Heart left ventricle (tissue), 13 donors: Measurements from ENCODE around the gene SDHB.

Experiments
- POLR2A ChIP-seq, 2 donors: fragments of 450-650 bp; IDR thresholded peaks; one replicate each; pipeline ENCODE4 v1.6.1; 2017; ENCODE audit warnings: antibody characterized with exemption in 2 of 2, mild to moderate bottlenecking in 2 of 2, moderate library complexity in 2 of 2
- TF ChIP-seq, protein P1 (sequence below), 12 donors: fragments of 200-600 bp; sonication (generic) in 4 of 12; IDR thresholded peaks; one replicate each; pipeline versions ENCODE4 v1.5.0 to v1.8.0; 2018 to 2022; ENCODE audit warnings: antibody characterized with exemption in 12 of 12, mild to moderate bottlenecking in 5 of 12
- donor health status: ischemic (EF 13 %, LVEDD 7.1; RV severe dilation, severe dysfunction).
- donor health status: DM: no; HTN: yes; CAD: no.
- donor health status: DM: no; HTN: no; CAD: no.
- donor health status: ischemic (EF 25% LVEDD 6.9; RV normal size, moderate dysfunction).
- donor health status: ischemic (EF 25% LVEDD 5.7; RV mildly dilated, moderate dysfunction).
- donor health status: ischemic (EF 35%, LVEDD 5.7; RV mildly dilated, moderate dysfunction).
- donor health status: nonischemic (EF 11% LVEDD 7.7; RV severe dilation, severe dysfunction).
- donor health status: DM: yes; HTN: yes; CAD: no.
- donor health status: PGD.
- donor health status: ischemic (EF 29% LVEDD 5.4; RV normal size, mild dysfunction).
- donor health status: nonischemic (EF 23%, LVEDD 6.1; RV moderate dilation, normal function).

DNA sequence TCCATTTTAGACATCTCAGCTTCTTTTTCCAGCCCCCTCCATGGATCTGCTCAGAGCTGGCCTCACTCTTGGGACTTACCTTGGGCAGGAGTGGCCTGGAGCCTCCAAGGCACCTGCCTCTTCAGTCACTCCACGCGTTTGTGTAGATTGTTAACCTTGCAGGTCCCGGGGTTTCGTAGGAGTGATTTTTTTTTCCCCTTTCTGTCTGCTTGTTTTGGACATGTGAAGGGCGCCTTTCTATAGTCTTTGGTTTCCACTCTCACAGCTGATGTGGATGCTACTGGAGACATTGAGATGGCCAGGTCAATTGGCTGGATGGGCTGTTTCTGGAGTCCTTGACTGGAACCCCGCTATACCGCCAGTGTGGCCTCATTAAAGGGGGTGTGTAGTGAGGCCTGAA, 2.0 kb upstream of the SDHB start:
- TF ChIP-seq, protein P1, sequence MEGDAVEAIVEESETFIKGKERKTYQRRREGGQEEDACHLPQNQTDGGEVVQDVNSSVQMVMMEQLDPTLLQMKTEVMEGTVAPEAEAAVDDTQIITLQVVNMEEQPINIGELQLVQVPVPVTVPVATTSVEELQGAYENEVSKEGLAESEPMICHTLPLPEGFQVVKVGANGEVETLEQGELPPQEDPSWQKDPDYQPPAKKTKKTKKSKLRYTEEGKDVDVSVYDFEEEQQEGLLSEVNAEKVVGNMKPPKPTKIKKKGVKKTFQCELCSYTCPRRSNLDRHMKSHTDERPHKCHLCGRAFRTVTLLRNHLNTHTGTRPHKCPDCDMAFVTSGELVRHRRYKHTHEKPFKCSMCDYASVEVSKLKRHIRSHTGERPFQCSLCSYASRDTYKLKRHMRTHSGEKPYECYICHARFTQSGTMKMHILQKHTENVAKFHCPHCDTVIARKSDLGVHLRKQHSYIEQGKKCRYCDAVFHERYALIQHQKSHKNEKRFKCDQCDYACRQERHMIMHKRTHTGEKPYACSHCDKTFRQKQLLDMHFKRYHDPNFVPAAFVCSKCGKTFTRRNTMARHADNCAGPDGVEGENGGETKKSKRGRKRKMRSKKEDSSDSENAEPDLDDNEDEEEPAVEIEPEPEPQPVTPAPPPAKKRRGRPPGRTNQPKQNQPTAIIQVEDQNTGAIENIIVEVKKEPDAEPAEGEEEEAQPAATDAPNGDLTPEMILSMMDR (IDR thresholded peaks at IDR 0.05) = no peak
- no peak for TF ChIP-seq POLR2A (IDR thresholded peaks at IDR 0.05)
